Endothelial cell of umbilical vein (primary cell): Measurements from ENCODE around the gene FSD1. TPM values are rescaled to one million over a fixed set of nuclear protein-coding genes. Genes with fewer than 3 reads are reported as not detected.

Experiments
- BruUV-seq: library from RNA; stranded (reverse); fragments of 400-500 nt; replicated peaks from 2 replicates; lab custom pipeline; 2021; lab: Mats Ljungman, UMichigan
- CTCF ChIA-PET: fragments of 300-600, 350-600 bp; sonication (Branson Sonifier 250); formaldehyde crosslinking; loops from one replicate; lab custom pipeline; 2021; ENCODE audit warnings: antibody characterized with exemption, inconsistent platforms; lab: Charles Lee
- POLR2A ChIA-PET: fragments of 300-600, 350-600 bp; sonication (Branson Sonifier 250); formaldehyde crosslinking; loops from one replicate; lab custom pipeline; 2021; ENCODE audit warnings: antibody characterized with exemption, inconsistent platforms; lab: Charles Lee
- DNase-seq: peaks from one replicate; pipeline ENCODE4 v3.0.0-alpha.2; 2011; ENCODE audit warnings: low read depth, low spot score
- FAIRE-seq: peaks from 2 replicates; lab custom pipeline; 2011; peaks lifted over from hg19 to GRCh38; lab: Jason Lieb, UNC
- H2AFZ ChIP-seq: 2 replicates; pipeline ENCODE4 v1.6.0; 2012; ENCODE audit warnings: low read depth, low read length, control low read depth, inconsistent platforms
- H3K27ac ChIP-seq: 2 replicates; pipeline ENCODE4 v1.5.1; 2011; ENCODE audit warnings: low read depth, mild to moderate bottlenecking, control low read depth, low read length, moderate library complexity; ENCODE audit not compliant: insufficient read depth
- H3K27me3 ChIP-seq, 2 experiments: 2 replicates each; pipeline versions ENCODE4 v1.6.0 to v1.6.1; 2011; ENCODE audit warnings: low read length in 2 of 2, mixed read lengths in 1 of 2; ENCODE audit not compliant: control insufficient read depth in 2 of 2, insufficient read depth in 2 of 2
- H3K36me3 ChIP-seq, 2 experiments: 2 replicates in 1 of 2; 3 replicates in 1 of 2; pipeline ENCODE4 v1.5.1; 2011; ENCODE audit warnings: low read length in 2 of 2, mild to moderate bottlenecking in 1 of 2, moderate library complexity in 1 of 2; ENCODE audit not compliant: control insufficient read depth in 2 of 2, insufficient read depth in 2 of 2; ENCODE audit errors: extremely low read depth in 1 of 2
- H3K4me1 ChIP-seq: 3 replicates; pipeline ENCODE4 v1.5.1; 2011; ENCODE audit warnings: mild to moderate bottlenecking, low read length; ENCODE audit not compliant: control insufficient read depth, insufficient read depth; ENCODE audit errors: extremely low read depth
- H3K4me2 ChIP-seq: 2 replicates; pipeline ENCODE4 v1.6.1; 2011; ENCODE audit warnings: low read length, control low read depth, mixed read lengths; ENCODE audit not compliant: insufficient read depth
- H3K4me3 ChIP-seq, 3 experiments: fragments of 200-600 bp in 1 of 3; sonication (generic), shearing (Covaris generic) in 1 of 3; replicated peaks in 1 of 3; 2 replicates each; pipeline ENCODE4 v1.5.1; 2011 to 2016; ENCODE audit warnings: control low read depth in 3 of 3, low read length in 3 of 3, mild to moderate bottlenecking in 2 of 3, inconsistent platforms in 1 of 3, low read depth in 1 of 3, moderate library complexity in 1 of 3; ENCODE audit not compliant: insufficient read depth in 1 of 3
- H3K79me2 ChIP-seq: 2 replicates; pipeline ENCODE4 v1.6.0; 2012; ENCODE audit warnings: low read length, inconsistent platforms; ENCODE audit not compliant: control insufficient read depth, insufficient read depth
- H3K9ac ChIP-seq: replicated peaks from 2 replicates; pipeline ENCODE3; 2011; ENCODE audit warnings: low read length, control low read depth; ENCODE audit not compliant: insufficient read depth; ENCODE audit errors: extremely low read depth
- H3K9me1 ChIP-seq: replicated peaks from 3 replicates; pipeline ENCODE4 v1.6.0; 2011; ENCODE audit warnings: mild to moderate bottlenecking, low read length; ENCODE audit not compliant: control insufficient read depth, insufficient read depth; ENCODE audit errors: extremely low read depth
- H3K9me3 ChIP-seq: replicated peaks from 2 replicates; pipeline ENCODE4 v1.5.1; 2012; ENCODE audit warnings: low read length, inconsistent platforms; ENCODE audit not compliant: control insufficient read depth, insufficient read depth
- H4K20me1 ChIP-seq: replicated peaks from 2 replicates; pipeline ENCODE3; 2011; ENCODE audit warnings: mild to moderate bottlenecking, low read length; ENCODE audit not compliant: control insufficient read depth, insufficient read depth; ENCODE audit errors: extremely low read depth
- CTCF ChIP-seq, 2 donors: IDR thresholded peaks; 1 replicate in 1 of 2; 2 replicates in 1 of 2; pipeline ENCODE4 v1.5.1; 2011; ENCODE audit warnings: low read length in 2 of 2, mild to moderate bottlenecking in 2 of 2, moderate library complexity in 2 of 2, control low read depth in 1 of 2, inconsistent platforms in 1 of 2, low read depth in 1 of 2; ENCODE audit not compliant: insufficient read depth in 1 of 2; ENCODE audit errors: extremely low read depth in 1 of 2
- EZH2 ChIP-seq: IDR thresholded peaks from 2 replicates; pipeline ENCODE4 v1.6.1; 2012; ENCODE audit warnings: borderline replicate concordance, low read depth, mild to moderate bottlenecking, moderate library complexity, low read length, inconsistent platforms; ENCODE audit not compliant: severe bottlenecking
- FOS ChIP-seq: IDR thresholded peaks from 2 replicates; pipeline ENCODE4 v1.6.1; 2011; ENCODE audit warnings: mild to moderate bottlenecking, low read length, moderate library complexity, borderline replicate concordance; ENCODE audit not compliant: insufficient read depth
- GATA2 ChIP-seq: IDR thresholded peaks from 2 replicates; pipeline ENCODE4 v1.7.0; 2011; ENCODE audit warnings: low read depth, mild to moderate bottlenecking, moderate library complexity, mixed read lengths, low read length; ENCODE audit not compliant: insufficient read length, insufficient read depth
- JUN ChIP-seq: IDR thresholded peaks from 2 replicates; pipeline ENCODE4 v1.6.1; 2011; ENCODE audit warnings: borderline replicate concordance, low read depth; ENCODE audit not compliant: insufficient read length, insufficient read depth
- MYC ChIP-seq: IDR thresholded peaks from one replicate; pipeline ENCODE4 v1.6.1; 2011; ENCODE audit warnings: mild to moderate bottlenecking, low read depth, low read length
- POLR2A ChIP-seq: IDR thresholded peaks from 2 replicates; pipeline ENCODE4 v1.6.1; 2012; ENCODE audit warnings: low read depth, mild to moderate bottlenecking, control low read depth, low read length
- POLR2AphosphoS5 ChIP-seq: IDR thresholded peaks from 2 replicates; pipeline ENCODE4 v1.6.1; 2012; ENCODE audit warnings: low read depth, mild to moderate bottlenecking, control low read depth, low read length, moderate library complexity; ENCODE audit not compliant: insufficient read depth
- dilution Hi-C: fragments of 300-500 bp; cut with MboI; formaldehyde crosslinking; loops from one replicate; pipeline ENCODE4 v1.15.0; 2019; ENCODE audit warnings: low sequenced_read_pairs; ENCODE audit not compliant: extremely low pct_ligation_motif_present
- intact Hi-C: fragments of 100-400 bp; cut with micrococcal nuclease; formaldehyde crosslinking; loops from one replicate; pipeline ENCODE4 v1.10.0; 2022
- polyA plus RNA-seq, 4 experiments: library from polyadenylated mRNA; depleted of rRNA in 3 of 4; stranded (reverse) in 3 of 4; unstranded in 1 of 4; fragments of >200 nt; gene quantifications; 2 replicates each; pipeline versions ENCODE4 v1.2.1 to v1.2.3, GENCODE V29; 2011 to 2012; ENCODE audit warnings: missing spikeins in 1 of 4
- total RNA-seq: library from RNA; stranded (reverse); gene quantifications from 2 replicates; pipeline ENCODE4 v1.2.3, GENCODE V29; 2021
- TF ChIP-seq, protein P1 (sequence below): IDR thresholded peaks from 2 replicates; pipeline ENCODE4 v1.6.1; 2011; ENCODE audit not compliant: insufficient read depth, insufficient read length

FSD1 gene
- total and polyA plus RNA-seq, 2 donors (not counting 3 experiments of a cell fraction or from before 2014, with no cell fraction given), result 25.8 to 55.5 TPM

GRCh38 chr19:4288091-4288777 lies 16.2 kb upstream of the FSD1 start:
- H3K9me1 ChIP-seq, result no peaks in the 10 kb centered on the region
- TF ChIP-seq MYC, result no peak
- no peak for TF ChIP-seq POLR2A
- no peak for TF ChIP-seq EZH2
- no peak for TF ChIP-seq JUN
- TF ChIP-seq POLR2AphosphoS5, result no peak
- TF ChIP-seq, protein P1, sequence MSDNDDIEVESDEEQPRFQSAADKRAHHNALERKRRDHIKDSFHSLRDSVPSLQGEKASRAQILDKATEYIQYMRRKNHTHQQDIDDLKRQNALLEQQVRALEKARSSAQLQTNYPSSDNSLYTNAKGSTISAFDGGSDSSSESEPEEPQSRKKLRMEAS, result no peak
- TF ChIP-seq GATA2, result no peak
- TF ChIP-seq FOS, result no peak
- no peak for TF ChIP-seq CTCF (IDR thresholded peaks at IDR 0.05; ENCODE audit: extremely low read depth in 1 of 2, insufficient read depth in 1 of 2, low read depth in 1 of 2, low read length in 2 of 2)
- dilution Hi-C loops, result no loop called here
- no peak overlapping the region for H3K27ac ChIP-seq
- no peak overlapping the region for H3K9ac ChIP-seq
- FAIRE-seq (no peak), DNase-seq (no peak)
- no peak overlapping the region for H2AFZ ChIP-seq
- H3K4me3 ChIP-seq, result no peak overlapping the region
- CTCF ChIA-PET, result no interaction called here
- intact Hi-C loops, result no loop called here
- no peaks in the 10 kb centered on the region for H3K27me3 ChIP-seq
- no peaks in the 10 kb centered on the region for H3K79me2 ChIP-seq
- no peaks in the 10 kb centered on the region for H3K4me1 ChIP-seq
- no peaks in the 10 kb centered on the region for H4K20me1 ChIP-seq
- POLR2A ChIA-PET, result no interaction called here
- no peaks in the 10 kb centered on the region for H3K36me3 ChIP-seq
- no peak overlapping the region for H3K4me2 ChIP-seq
- no peaks in the 10 kb centered on the region for H3K9me3 ChIP-seq
- BruUV-seq, result no TSS peak
